Measurements from ENCODE around the gene CNTNAP2.

GRCh38 chr7:146388928-146389327 lies 272.3 kb downstream of the CNTNAP2 start:
- TF ChIP-seq POLR2A (IDR thresholded peaks at IDR 0.05; ENCODE audit: low read length) (no peak), GATA1 (IDR thresholded peaks at IDR 0.05; ENCODE audit: low read depth, low read length) (no peak)
